BJ (cell line): ENCODE data around the gene MYADML2. TPM values are rescaled to one million over a fixed set of nuclear protein-coding genes. Genes with fewer than 3 reads are reported as not detected.

Experiments
- CTCF ChIA-PET: fragments of 350-600 bp; formaldehyde crosslinking; extraction: SDS; loops from one replicate; lab custom pipeline; 2021; ENCODE audit warnings: antibody characterized with exemption, inconsistent platforms; lab: Yijun Ruan, JAX
- POLR2A ChIA-PET: fragments of 300-600 bp; sonication (Branson Sonifier 250); formaldehyde crosslinking; extraction: SDS; loops from one replicate; lab custom pipeline; 2021; ENCODE audit warnings: antibody characterized with exemption; lab: Charles Lee
- DNase-seq: peaks from one replicate; pipeline ENCODE4 v3.0.0-alpha.2; 2011; ENCODE audit warnings: low read depth
- H3K27me3 ChIP-seq: 2 replicates; pipeline ENCODE4 v1.6.0; 2011; ENCODE audit warnings: low read length; ENCODE audit not compliant: control insufficient read depth, insufficient read depth
- H3K36me3 ChIP-seq: 2 replicates; pipeline ENCODE4 v1.5.1; 2011; ENCODE audit warnings: low read length; ENCODE audit not compliant: control insufficient read depth, insufficient read depth
- H3K4me3 ChIP-seq: 2 replicates; pipeline ENCODE4 v1.5.1; 2011; ENCODE audit warnings: low read depth, mild to moderate bottlenecking, control low read depth, low read length
- polyA plus RNA-seq: library from polyadenylated mRNA; depleted of rRNA; stranded (reverse); fragments of >200 nt; gene quantifications from 2 replicates; pipeline ENCODE4 v1.2.3, GENCODE V29; 2011
- TF ChIP-seq, protein P1 (sequence below): IDR thresholded peaks from 2 replicates; pipeline ENCODE4 v1.5.1; 2011; ENCODE audit warnings: low read depth, mild to moderate bottlenecking, control low read depth, inconsistent platforms, low read length, moderate library complexity; ENCODE audit not compliant: insufficient read depth

MYADML2 gene
- polyA plus RNA-seq, 1 experiment, result not detected

DNA sequence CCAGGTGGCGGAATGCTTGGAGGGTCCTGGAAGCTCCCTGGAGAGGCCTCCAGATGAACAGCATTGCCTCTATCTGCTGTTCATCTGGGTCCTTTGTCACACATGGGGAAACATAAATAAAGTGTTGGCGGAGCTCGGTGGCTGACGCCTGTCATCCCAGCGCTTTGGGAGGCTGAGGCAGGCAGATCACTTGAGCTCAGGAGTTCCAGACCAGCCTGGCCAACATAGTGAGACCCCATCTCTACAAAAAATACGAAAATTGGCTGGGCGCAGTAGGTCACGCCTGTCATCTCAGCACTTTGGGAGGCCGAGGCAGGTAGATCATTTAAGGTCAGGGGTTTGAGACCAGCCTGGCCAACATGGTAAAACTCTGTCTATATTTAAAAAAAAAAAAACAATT, 2.2 kb downstream of the MYADML2 start:
- ChIA-PET CTCF (interaction anchor here (0.9 to 3.3 kb wide), 2 partner anchors 15 to 93 kb away, joined by 3 to 17 read pairs; partner anchors contain the start of gene DCXR), POLR2A (no interaction called here)
- TF ChIP-seq, protein P1, sequence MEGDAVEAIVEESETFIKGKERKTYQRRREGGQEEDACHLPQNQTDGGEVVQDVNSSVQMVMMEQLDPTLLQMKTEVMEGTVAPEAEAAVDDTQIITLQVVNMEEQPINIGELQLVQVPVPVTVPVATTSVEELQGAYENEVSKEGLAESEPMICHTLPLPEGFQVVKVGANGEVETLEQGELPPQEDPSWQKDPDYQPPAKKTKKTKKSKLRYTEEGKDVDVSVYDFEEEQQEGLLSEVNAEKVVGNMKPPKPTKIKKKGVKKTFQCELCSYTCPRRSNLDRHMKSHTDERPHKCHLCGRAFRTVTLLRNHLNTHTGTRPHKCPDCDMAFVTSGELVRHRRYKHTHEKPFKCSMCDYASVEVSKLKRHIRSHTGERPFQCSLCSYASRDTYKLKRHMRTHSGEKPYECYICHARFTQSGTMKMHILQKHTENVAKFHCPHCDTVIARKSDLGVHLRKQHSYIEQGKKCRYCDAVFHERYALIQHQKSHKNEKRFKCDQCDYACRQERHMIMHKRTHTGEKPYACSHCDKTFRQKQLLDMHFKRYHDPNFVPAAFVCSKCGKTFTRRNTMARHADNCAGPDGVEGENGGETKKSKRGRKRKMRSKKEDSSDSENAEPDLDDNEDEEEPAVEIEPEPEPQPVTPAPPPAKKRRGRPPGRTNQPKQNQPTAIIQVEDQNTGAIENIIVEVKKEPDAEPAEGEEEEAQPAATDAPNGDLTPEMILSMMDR, result no peak

GRCh38 chr17:81942167-81942553, 4.9 kb downstream of the MYADML2 start:
- ChIA-PET CTCF (interaction anchor here (0.6 to 4.4 kb wide), 4 partner anchors 17 to 266 kb away, joined by 3 to 15 read pairs (median 6); no protein-coding TSS in a partner anchor), POLR2A (interaction anchor here (0.7 kb wide), 1 partner anchor 71 kb away, joined by 3 read pairs; no protein-coding TSS in a partner anchor)
- no peaks in the 10 kb centered on the region for H3K36me3 ChIP-seq
- DNase-seq, result no peak
- H3K4me3 ChIP-seq, result no peak overlapping the region
- TF ChIP-seq, protein P1, result no peak
- peaks cover 6% of the 10 kb centered on the region; the same call in 1 of the 2 replicates for H3K27me3 ChIP-seq

More for the DNA sequence above, 2.2 kb downstream of the MYADML2 start:
- Histone ChIP-seq H3K36me3 (no peaks in the 10 kb centered on the region), H3K27me3 (peaks cover 6% of the 10 kb centered on the region; the same call in 1 of the 2 replicates), H3K4me3 (no peak overlapping the region)
- DNase-seq, result no peak

DNA sequence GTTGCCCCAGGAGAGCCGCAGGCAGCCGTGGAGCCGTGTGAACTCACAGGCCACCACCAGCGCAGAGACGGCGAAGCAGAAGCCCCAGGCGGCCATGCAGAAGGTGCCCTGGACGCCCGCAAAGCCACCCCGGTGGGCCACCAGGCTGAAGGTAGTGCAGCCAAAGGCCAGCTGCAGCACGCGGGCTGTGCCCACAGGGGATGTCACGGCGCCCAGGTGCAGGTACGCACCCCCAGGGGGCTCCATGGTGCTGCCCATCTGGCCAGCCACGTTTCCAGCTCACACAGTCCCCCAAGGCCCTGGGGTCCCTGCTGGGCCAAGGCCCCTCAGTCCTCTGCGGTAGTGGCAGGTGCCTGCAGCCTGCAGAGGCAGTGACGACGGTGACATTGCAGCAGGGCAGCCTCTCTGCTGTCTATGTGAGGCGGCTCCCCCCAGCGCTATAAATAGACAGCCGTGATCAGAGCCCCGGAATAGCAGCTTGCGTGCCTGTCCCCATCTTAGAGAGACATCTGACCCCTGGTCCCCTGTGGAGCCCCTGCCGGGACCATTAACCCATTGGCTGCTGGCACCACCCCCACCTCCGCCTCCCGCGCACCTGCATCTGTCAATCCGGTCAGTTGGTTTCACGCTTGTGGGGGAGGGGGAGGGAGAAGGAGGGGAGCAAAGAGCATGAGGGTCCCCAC, 5.4 kb downstream of the MYADML2 start:
- H3K4me3 ChIP-seq, result no peak overlapping the region
- H3K36me3 ChIP-seq, result no peaks in the 10 kb centered on the region
- H3K27me3 ChIP-seq, result peaks cover 6% of the 10 kb centered on the region; the same call in 1 of the 2 replicates
- CTCF ChIA-PET, result interaction anchor here (1.6 to 4.4 kb wide), 2 partner anchors 18 to 79 kb away, joined by 6 to 15 read pairs; no protein-coding TSS in a partner anchor
- POLR2A ChIA-PET, result no interaction called here
- DNase-seq, result no peak
- TF ChIP-seq, protein P1, result no peak

DNA sequence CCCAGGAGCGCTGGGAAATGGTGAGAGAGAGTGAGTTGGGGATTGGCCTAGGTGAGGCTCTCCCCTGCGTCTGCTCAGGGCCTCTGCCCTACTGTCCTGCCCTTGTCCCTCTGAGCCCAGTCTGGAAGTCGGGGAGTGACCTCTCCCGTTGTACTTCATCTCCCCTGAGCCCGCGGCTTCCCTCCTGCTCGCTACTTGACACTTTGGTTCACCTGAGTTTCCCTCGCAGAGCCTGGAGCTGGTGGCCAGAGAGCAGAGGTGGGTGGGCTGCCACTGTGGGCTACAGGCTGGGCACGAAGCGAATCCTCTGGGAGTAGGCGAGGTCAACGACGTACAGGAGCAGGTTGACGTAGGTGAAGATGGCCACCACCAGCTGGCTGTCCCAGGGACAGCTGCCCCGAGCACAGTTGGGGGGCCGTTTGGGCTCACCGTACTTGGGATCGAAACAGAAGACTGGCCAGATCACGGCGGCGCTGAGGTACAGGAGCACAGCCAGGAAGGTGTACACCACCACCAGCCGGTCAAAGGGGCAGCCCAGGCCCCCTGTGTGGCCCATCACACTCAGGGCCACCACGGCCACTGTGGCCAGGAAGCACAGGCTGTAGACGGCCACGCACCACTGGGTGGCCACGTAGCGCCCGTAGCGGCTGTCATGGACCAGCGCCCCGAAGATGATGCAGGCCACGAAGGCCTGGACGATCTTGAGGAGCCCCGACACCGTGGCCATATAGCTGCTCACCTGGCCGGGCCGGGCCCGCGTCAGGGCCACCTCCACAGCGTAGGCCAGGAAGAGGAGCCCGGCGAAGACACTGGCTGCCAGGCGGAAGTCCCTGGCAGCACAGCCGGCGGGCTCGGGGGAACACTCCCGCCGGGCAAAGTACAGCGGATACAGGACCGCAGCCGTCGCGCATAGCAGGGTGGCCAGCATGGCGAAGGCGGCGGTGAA, 6.2 kb downstream of the MYADML2 start:
- CTCF ChIA-PET, result interaction anchor here (1.6 to 4.4 kb wide), 2 partner anchors 19 to 80 kb away, joined by 6 to 15 read pairs; no protein-coding TSS in a partner anchor
- no peak for DNase-seq

More for the DNA sequence above, 6.2 kb downstream of the MYADML2 start:
- POLR2A ChIA-PET, result no interaction called here
- no peaks in the 10 kb centered on the region; the same call in 1 of the 2 replicates for H3K36me3 ChIP-seq
- TF ChIP-seq, protein P1, result no peak
- H3K4me3 ChIP-seq, result no peak overlapping the region
- H3K27me3 ChIP-seq, result peaks cover 6% of the 10 kb centered on the region; the same call in 1 of the 2 replicates
